Activated T-helper 2 cell treated with anti-CD3 and anti-CD28 coated beads, Interferon-gamma antibody, Interleukin-2, Interleukin-4, amounts not matched to agents 10 μg/mL and 5 μg/mL and 100 μg/mL, durations not matched to agents 14 hours and 24 hours and 36 hours (primary cell): ENCODE data around the gene DNAH10. TPM values are rescaled to one million over a fixed set of nuclear protein-coding genes. Genes with fewer than 3 reads are reported as not detected.

ENCODE experiments used
- DNase-seq: peaks from one replicate; pipeline ENCODE4 v3.0.0; 2021; ENCODE audit warnings: low spot score
- H3K27ac Mint-ChIP-seq: one replicate; pipeline ENCODE4 v1.8.0; 2021; ENCODE audit warnings: mixed read lengths
- H3K27me3 Mint-ChIP-seq: one replicate; pipeline ENCODE4 v1.8.0; 2021; ENCODE audit warnings: low read depth, mixed read lengths
- H3K36me3 Mint-ChIP-seq: one replicate; pipeline ENCODE4 v1.8.0; 2021; ENCODE audit warnings: low read depth, mixed read lengths
- H3K4me1 Mint-ChIP-seq: one replicate; pipeline ENCODE4 v1.8.0; 2021; ENCODE audit warnings: low read depth, mixed read lengths
- H3K4me3 Mint-ChIP-seq: one replicate; pipeline ENCODE4 v1.8.0; 2021; ENCODE audit warnings: low read depth, mild to moderate bottlenecking, moderate library complexity, mixed read lengths
- H3K9me3 Mint-ChIP-seq: one replicate; pipeline ENCODE4 v1.8.0; 2021; ENCODE audit warnings: mixed read lengths
- intact Hi-C: fragments of 100-400 bp; cut with micrococcal nuclease; formaldehyde crosslinking; loops from one replicate; pipeline ENCODE4 v1.15.1; 2023
- total RNA-seq: library from RNA; stranded (reverse); gene quantifications from 2 replicates; pipeline ENCODE4 v1.2.3, GENCODE V29; 2022

The DNAH10 gene
- total RNA-seq, 1 donor from 2014 or later: 0.25 TPM

GRCh38 chr12:123813349-123813748 is 51.2 kb downstream of the DNAH10 start:
- peaks cover 2% of the 10 kb centered on the region for H3K27me3 Mint-ChIP-seq
- no peak overlapping the region for H3K4me3 Mint-ChIP-seq
- intact Hi-C loops: no loop called here
- no peaks in the 10 kb centered on the region for H3K36me3 Mint-ChIP-seq
- H3K9me3 Mint-ChIP-seq: peaks cover 19% of the 10 kb centered on the region
- DNase-seq: no peak
- H3K4me1 Mint-ChIP-seq: peaks cover 1% of the 10 kb centered on the region
- no peak overlapping the region for H3K27ac Mint-ChIP-seq

DNA sequence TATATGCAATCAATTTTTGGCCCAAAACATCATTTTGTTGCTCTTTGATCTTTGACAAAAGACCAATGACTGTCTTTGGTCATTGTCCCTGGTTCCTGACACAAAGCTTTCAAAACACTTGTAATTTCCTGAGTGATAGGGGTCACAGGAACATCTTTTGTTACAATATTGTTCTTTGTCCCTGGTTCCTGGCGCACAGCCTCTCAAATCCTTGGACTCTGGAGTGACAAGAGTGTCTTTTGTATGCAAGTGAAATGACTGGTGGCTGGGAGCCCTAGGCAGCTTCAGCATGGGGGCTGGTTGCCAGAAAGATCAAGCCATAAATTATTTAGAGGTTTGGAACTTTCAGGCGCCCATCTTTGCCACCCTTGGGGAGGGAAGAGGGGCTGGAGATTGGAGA is 53.9 kb downstream of the DNAH10 start:
- Mint-ChIP-seq H3K27ac (no peak overlapping the region), H3K4me3 (no peak overlapping the region)

DNA sequence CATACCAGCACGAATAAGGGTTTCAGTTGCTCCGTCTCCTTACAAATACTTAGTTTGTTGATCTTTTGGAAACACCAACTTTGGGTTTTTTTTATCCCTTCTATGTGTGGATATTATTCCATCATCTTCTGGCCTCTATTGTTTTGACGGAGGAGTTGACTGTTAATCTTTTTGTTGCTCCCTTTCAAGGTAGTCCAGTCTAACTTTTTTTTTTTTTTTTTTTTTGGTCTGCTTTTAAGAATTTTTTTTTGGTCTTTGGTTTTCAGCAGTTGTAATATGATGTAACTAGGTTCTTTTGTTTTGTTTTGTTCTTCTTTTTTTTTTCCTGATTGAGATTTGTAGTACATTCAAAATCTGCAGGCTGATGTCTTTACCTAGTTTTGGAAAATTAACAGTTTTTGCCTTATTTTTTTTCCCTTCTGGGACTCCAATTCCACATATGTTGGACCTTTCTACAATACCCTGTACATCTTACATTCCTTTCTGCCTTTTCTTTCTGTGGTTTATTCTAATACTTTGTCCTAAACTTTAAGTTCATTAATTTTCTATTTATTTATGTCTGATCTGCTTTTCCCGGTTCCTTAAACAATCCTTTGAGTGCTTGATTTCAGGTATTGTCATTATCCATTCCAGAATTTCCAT is 54.9 kb downstream of the DNAH10 start:
- no peaks in the 10 kb centered on the region for H3K27me3 Mint-ChIP-seq

More for the DNA sequence above, 53.9 kb downstream of the DNAH10 start:
- intact Hi-C loops: no loop called here
- H3K36me3 Mint-ChIP-seq: no peaks in the 10 kb centered on the region
- H3K4me1 Mint-ChIP-seq: peaks cover 1% of the 10 kb centered on the region
- H3K9me3 Mint-ChIP-seq: peaks cover 19% of the 10 kb centered on the region
- no peak for DNase-seq
- H3K27me3 Mint-ChIP-seq: no peaks in the 10 kb centered on the region

GRCh38 chr12:123822804-123823203 is 60.7 kb downstream of the DNAH10 start:
- Mint-ChIP-seq H3K4me1 (no peaks in the 10 kb centered on the region), H3K4me3 (no peak overlapping the region), H3K9me3 (no peaks in the 10 kb centered on the region), H3K27ac (no peak overlapping the region), H3K27me3 (peaks cover 22% of the 10 kb centered on the region), H3K36me3 (no peaks in the 10 kb centered on the region)
- DNase-seq: no peak
- intact Hi-C loops: no loop called here

More for the DNA sequence above, 54.9 kb downstream of the DNAH10 start:
- no peak for DNase-seq
- H3K36me3 Mint-ChIP-seq: no peaks in the 10 kb centered on the region
- H3K9me3 Mint-ChIP-seq: peaks cover 19% of the 10 kb centered on the region
- no peak overlapping the region for H3K4me3 Mint-ChIP-seq
- intact Hi-C loops: no loop called here
- no peak overlapping the region for H3K27ac Mint-ChIP-seq
- H3K4me1 Mint-ChIP-seq: peaks cover 1% of the 10 kb centered on the region

DNA sequence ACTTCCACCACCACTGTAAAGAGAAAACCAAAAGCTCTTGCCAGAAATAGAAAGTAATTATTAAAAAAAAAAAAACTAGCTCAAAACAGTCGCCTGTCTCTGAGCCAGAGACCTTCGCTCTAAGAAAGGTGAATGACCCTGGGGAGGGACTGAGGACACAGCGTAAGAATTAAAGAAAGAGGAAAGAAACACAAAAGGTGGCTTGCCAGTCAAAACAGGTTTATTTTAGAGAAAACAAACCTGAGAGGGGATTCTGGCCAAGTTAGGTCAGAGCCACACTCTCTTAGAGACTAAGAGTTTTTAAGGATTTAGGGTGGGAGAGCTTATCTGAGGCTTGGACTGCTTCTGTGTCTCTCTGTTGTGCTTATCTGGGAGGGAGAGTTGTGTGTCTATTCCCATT is 66.0 kb downstream of the DNAH10 start:
- no peak overlapping the region for H3K4me3 Mint-ChIP-seq
- intact Hi-C loops: no loop called here
- H3K27ac Mint-ChIP-seq: no peak overlapping the region
- H3K36me3 Mint-ChIP-seq: no peaks in the 10 kb centered on the region
- no peaks in the 10 kb centered on the region for H3K9me3 Mint-ChIP-seq
- no peaks in the 10 kb centered on the region for H3K4me1 Mint-ChIP-seq
- peaks cover 25% of the 10 kb centered on the region for H3K27me3 Mint-ChIP-seq
- no peak for DNase-seq

DNA sequence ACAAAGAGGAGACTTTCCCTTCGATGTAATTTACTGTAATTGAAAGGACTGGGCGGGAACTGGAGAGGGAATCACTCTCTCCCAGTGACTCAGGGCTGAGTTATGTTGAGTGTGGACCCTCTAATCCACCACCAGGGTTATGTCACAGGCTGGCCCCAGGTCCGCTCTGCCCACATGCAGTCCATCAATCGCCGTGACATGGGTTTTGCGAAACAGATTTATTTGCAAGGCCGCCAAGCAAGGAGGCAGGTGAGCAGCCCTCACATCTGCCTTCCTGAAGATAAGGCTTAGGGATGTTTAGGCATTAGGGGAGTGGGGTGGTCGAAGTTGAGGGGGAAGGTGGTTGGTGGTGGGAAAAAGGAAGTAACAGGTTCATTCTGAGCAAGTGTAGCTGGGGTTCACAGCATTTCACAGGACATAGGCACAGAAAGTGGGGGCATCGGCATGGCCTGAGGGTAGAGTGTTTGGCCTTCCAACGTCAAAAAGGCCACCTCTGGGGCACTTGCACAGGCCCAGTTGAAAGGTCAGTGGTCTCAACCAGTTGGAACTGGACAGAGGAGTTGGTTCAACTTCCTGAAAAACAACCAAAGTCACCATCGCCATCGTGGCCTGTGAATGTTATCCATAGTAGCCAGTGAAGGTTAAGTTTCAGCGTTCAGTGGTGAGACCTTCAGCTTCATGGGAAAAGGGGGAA is 66.9 kb downstream of the DNAH10 start:
- no peak for DNase-seq
- intact Hi-C loops: no loop called here
- H3K36me3 Mint-ChIP-seq: no peaks in the 10 kb centered on the region
- H3K9me3 Mint-ChIP-seq: no peaks in the 10 kb centered on the region
- no peaks in the 10 kb centered on the region for H3K4me1 Mint-ChIP-seq
- peaks cover 24% of the 10 kb centered on the region for H3K27me3 Mint-ChIP-seq
- no peak overlapping the region for H3K4me3 Mint-ChIP-seq
- H3K27ac Mint-ChIP-seq: no peak overlapping the region

DNA sequence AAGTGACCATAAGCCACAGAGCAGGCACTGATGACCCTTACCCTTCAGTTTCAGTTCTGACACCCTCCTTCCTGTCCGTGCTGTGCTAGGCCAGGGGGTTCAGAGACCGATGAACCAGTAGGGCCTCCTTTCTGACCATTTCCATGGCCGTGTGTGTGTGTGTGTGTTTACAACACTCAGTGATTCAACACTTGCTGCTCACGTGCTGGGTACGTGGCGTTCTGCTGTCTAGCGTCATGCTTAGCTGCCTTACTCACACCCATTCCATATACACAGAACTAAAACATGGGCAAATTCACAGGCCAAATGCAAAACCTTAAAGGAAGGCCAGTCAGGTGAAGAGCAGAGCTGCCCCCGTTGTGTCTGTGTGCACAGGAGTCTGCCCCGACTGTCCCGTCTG is 67.5 kb downstream of the DNAH10 start:
- no peak for DNase-seq
- intact Hi-C loops: no loop called here
- H3K36me3 Mint-ChIP-seq: no peaks in the 10 kb centered on the region
- H3K27ac Mint-ChIP-seq: no peak overlapping the region
- H3K27me3 Mint-ChIP-seq: peaks cover 21% of the 10 kb centered on the region
- no peaks in the 10 kb centered on the region for H3K4me1 Mint-ChIP-seq
- H3K9me3 Mint-ChIP-seq: no peaks in the 10 kb centered on the region
- no peak overlapping the region for H3K4me3 Mint-ChIP-seq

GRCh38 chr12:123830675-123831074 is 68.6 kb downstream of the DNAH10 start:
- H3K9me3 Mint-ChIP-seq: no peaks in the 10 kb centered on the region
- no peak for DNase-seq
- no peak overlapping the region for H3K4me3 Mint-ChIP-seq
- no peaks in the 10 kb centered on the region for H3K36me3 Mint-ChIP-seq
- H3K4me1 Mint-ChIP-seq: no peaks in the 10 kb centered on the region
- H3K27me3 Mint-ChIP-seq: peaks cover 20% of the 10 kb centered on the region
- intact Hi-C loops: no loop called here
- no peak overlapping the region for H3K27ac Mint-ChIP-seq

DNA sequence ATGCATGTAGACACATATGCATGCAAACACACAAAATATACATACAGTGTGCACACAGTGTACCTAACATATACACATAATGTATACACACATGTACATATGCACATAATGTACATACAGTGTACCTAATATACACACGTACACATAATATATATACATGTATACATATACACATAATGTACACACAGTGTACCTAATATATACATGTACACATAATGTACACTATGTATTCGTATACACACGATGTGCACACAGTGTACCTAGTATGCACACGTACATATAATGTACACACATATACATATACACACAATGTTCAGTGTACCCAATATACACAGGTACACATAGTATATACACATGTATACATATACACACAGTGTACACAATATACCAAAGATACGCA is 70.0 kb downstream of the DNAH10 start:
- H3K4me3 Mint-ChIP-seq: no peak overlapping the region
- no peaks in the 10 kb centered on the region for H3K36me3 Mint-ChIP-seq
- no peak for DNase-seq
- no peaks in the 10 kb centered on the region for H3K4me1 Mint-ChIP-seq
- intact Hi-C loops: no loop called here
- no peak overlapping the region for H3K27ac Mint-ChIP-seq
- H3K27me3 Mint-ChIP-seq: peaks cover 13% of the 10 kb centered on the region
- H3K9me3 Mint-ChIP-seq: no peaks in the 10 kb centered on the region

- no peak for DNase-seq
- intact Hi-C loops: no loop called here
- H3K4me3 Mint-ChIP-seq: no peak overlapping the region
- H3K4me1 Mint-ChIP-seq: no peaks in the 10 kb centered on the region
- no peak overlapping the region for H3K27ac Mint-ChIP-seq
- no peaks in the 10 kb centered on the region for H3K9me3 Mint-ChIP-seq
- H3K36me3 Mint-ChIP-seq: no peaks in the 10 kb centered on the region
- H3K27me3 Mint-ChIP-seq: peaks cover 6% of the 10 kb centered on the region
These were observed 71.7 kb downstream of the DNAH10 start for GRCh38 chr12:123833830-123834229.

- H3K4me3 Mint-ChIP-seq: no peak overlapping the region
- no peaks in the 10 kb centered on the region for H3K36me3 Mint-ChIP-seq
- H3K9me3 Mint-ChIP-seq: no peaks in the 10 kb centered on the region
- H3K4me1 Mint-ChIP-seq: no peaks in the 10 kb centered on the region
- H3K27me3 Mint-ChIP-seq: peaks cover 6% of the 10 kb centered on the region
- intact Hi-C loops: no loop called here
- H3K27ac Mint-ChIP-seq: no peak overlapping the region
- no peak for DNase-seq
These were observed 72.7 kb downstream of the DNAH10 start for GRCh38 chr12:123834845-123835244.

DNA sequence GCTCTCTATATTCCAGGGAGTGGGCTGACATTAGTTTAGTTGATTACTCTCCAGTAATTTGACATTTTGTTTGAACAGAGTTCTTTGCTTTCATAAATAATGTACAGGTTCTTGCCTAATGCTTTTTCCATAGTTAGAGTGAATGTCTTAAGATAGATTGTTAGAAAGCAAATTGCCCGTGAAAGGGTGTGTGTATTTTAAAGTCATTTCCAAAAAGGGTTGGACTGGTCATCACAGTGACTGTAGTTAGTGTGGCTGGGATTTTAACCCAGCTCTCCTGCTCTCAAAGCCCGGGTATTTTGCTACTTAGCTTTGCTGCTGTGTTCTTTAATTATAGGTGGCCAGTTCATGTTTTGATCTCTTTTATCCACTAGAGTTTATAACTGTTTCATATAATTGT is 74.2 kb downstream of the DNAH10 start:
- Mint-ChIP-seq H3K36me3 (no peaks in the 10 kb centered on the region), H3K9me3 (no peaks in the 10 kb centered on the region), H3K4me3 (no peak overlapping the region), H3K27me3 (peaks cover 6% of the 10 kb centered on the region), H3K27ac (no peak overlapping the region), H3K4me1 (no peaks in the 10 kb centered on the region)
- intact Hi-C loops: no loop called here
- no peak for DNase-seq

- Mint-ChIP-seq H3K36me3 (no peaks in the 10 kb centered on the region), H3K4me3 (no peak overlapping the region), H3K4me1 (peaks cover 3% of the 10 kb centered on the region), H3K27me3 (peaks cover 6% of the 10 kb centered on the region), H3K9me3 (no peaks in the 10 kb centered on the region), H3K27ac (no peak overlapping the region)
- intact Hi-C loops: no loop called here
- DNase-seq: no peak
These were observed 77.7 kb downstream of the DNAH10 start for GRCh38 chr12:123839826-123840225.
